ENCODE data around the gene TNRC6C. TPM values are rescaled to one million over a fixed set of nuclear protein-coding genes. Genes with fewer than 3 reads are reported as not detected.

Gene TNRC6C
- total RNA-seq, 2 donors from 2014 or later: 64.4 to 64.5 TPM

GRCh38 chr17:77941004-77941403 is 17.5 kb upstream of the TNRC6C start:
- ATAC-seq (no peak), DNase-seq (no peak)
- Mint-ChIP-seq H3K27ac (no peak overlapping the region), H3K36me3 (ENCODE audit: low read depth) (peaks cover 3% of the 10 kb centered on the region), H3K27me3 (peaks cover 21% of the 10 kb centered on the region), H3K4me1 (no peaks in the 10 kb centered on the region), H3K4me3 (no peak overlapping the region)
- no peaks in the 10 kb centered on the region for H3K9me3 ChIP-seq (ENCODE audit: control insufficient read depth, low read length, poor library complexity, severe bottlenecking)

GRCh38 chr17:77942112-77942988 is 16.2 kb upstream of the TNRC6C start:
- Mint-ChIP-seq H3K27ac (no peak overlapping the region), H3K27me3 (peaks cover 21% of the 10 kb centered on the region), H3K4me3 (no peak overlapping the region), H3K36me3 (ENCODE audit: low read depth) (peaks cover 3% of the 10 kb centered on the region), H3K4me1 (peaks cover 2% of the 10 kb centered on the region)
- DNase-seq: no peak
- no peak for ATAC-seq
- H3K9me3 ChIP-seq (ENCODE audit: control insufficient read depth, low read length, poor library complexity, severe bottlenecking): no peaks in the 10 kb centered on the region

GRCh38 chr17:77943971-77944370 is 14.5 kb upstream of the TNRC6C start:
- Mint-ChIP-seq H3K4me1 (peaks cover 2% of the 10 kb centered on the region), H3K4me3 (no peak overlapping the region), H3K27me3 (peaks cover 21% of the 10 kb centered on the region), H3K36me3 (ENCODE audit: low read depth) (peaks cover 3% of the 10 kb centered on the region), H3K27ac (no peak overlapping the region)
- H3K9me3 ChIP-seq (ENCODE audit: control insufficient read depth, low read length, poor library complexity, severe bottlenecking): no peaks in the 10 kb centered on the region
- ATAC-seq (no peak), DNase-seq (no peak)

- Mint-ChIP-seq H3K4me3 (peak overlapping the region; percentile 21), H3K27me3 (peaks cover 24% of the 10 kb centered on the region), H3K4me1 (peaks cover 2% of the 10 kb centered on the region), H3K36me3 (ENCODE audit: low read depth) (peaks cover 3% of the 10 kb centered on the region), H3K27ac (no peak overlapping the region)
- H3K9me3 ChIP-seq (ENCODE audit: control insufficient read depth, low read length, poor library complexity, severe bottlenecking): no peaks in the 10 kb centered on the region
- DNase-seq (no peak), ATAC-seq (no peak)
Observed at GRCh38 chr17:77944390-77945222, 13.9 kb upstream of the TNRC6C start.

GRCh38 chr17:77946900-77947645 is 11.4 kb upstream of the TNRC6C start:
- DNase-seq (no peak), ATAC-seq (no peak)
- no peak overlapping the region for H3K4me3 Mint-ChIP-seq
- H3K27ac Mint-ChIP-seq: no peak overlapping the region
- peaks cover 4% of the 10 kb centered on the region for H3K4me1 Mint-ChIP-seq
- H3K9me3 ChIP-seq (ENCODE audit: control insufficient read depth, low read length, poor library complexity, severe bottlenecking): no peaks in the 10 kb centered on the region
- H3K36me3 Mint-ChIP-seq (ENCODE audit: low read depth): no peaks in the 10 kb centered on the region
- H3K27me3 Mint-ChIP-seq: peaks cover 26% of the 10 kb centered on the region

- Mint-ChIP-seq H3K27ac (no peak overlapping the region), H3K4me3 (no peak overlapping the region), H3K27me3 (peaks cover 17% of the 10 kb centered on the region), H3K36me3 (ENCODE audit: low read depth) (no peaks in the 10 kb centered on the region), H3K4me1 (peaks cover 8% of the 10 kb centered on the region)
- no peak for ATAC-seq
- no peak for DNase-seq
- H3K9me3 ChIP-seq (ENCODE audit: control insufficient read depth, low read length, poor library complexity, severe bottlenecking): no peaks in the 10 kb centered on the region
Observed at GRCh38 chr17:77948690-77949114, 9.8 kb upstream of the TNRC6C start.

- DNase-seq (no peak), ATAC-seq (no peak)
- H3K9me3 ChIP-seq (ENCODE audit: control insufficient read depth, low read length, poor library complexity, severe bottlenecking): no peaks in the 10 kb centered on the region
- Mint-ChIP-seq H3K27me3 (peaks cover 16% of the 10 kb centered on the region), H3K36me3 (ENCODE audit: low read depth) (no peaks in the 10 kb centered on the region), H3K4me1 (peaks cover 8% of the 10 kb centered on the region), H3K27ac (no peak overlapping the region), H3K4me3 (no peak overlapping the region)
Observed at GRCh38 chr17:77951123-77951522, 7.4 kb upstream of the TNRC6C start.

- no peak overlapping the region for H3K4me3 Mint-ChIP-seq
- no peak overlapping the region for H3K27ac Mint-ChIP-seq
- H3K27me3 Mint-ChIP-seq: peaks cover 16% of the 10 kb centered on the region
- DNase-seq (no peak), ATAC-seq (no peak)
- no peaks in the 10 kb centered on the region for H3K36me3 Mint-ChIP-seq (ENCODE audit: low read depth)
- H3K9me3 ChIP-seq (ENCODE audit: control insufficient read depth, low read length, poor library complexity, severe bottlenecking): no peaks in the 10 kb centered on the region
- peaks cover 10% of the 10 kb centered on the region for H3K4me1 Mint-ChIP-seq
Observed at GRCh38 chr17:77952368-77952767, 6.1 kb upstream of the TNRC6C start.

GRCh38 chr17:77957235-77957856 is 1.2 kb upstream of the TNRC6C start:
- no peak for ATAC-seq
- peaks cover 32% of the 10 kb centered on the region for H3K4me1 Mint-ChIP-seq
- peak overlapping the region; percentile 99 for H3K4me3 Mint-ChIP-seq
- no peaks in the 10 kb centered on the region for H3K9me3 ChIP-seq (ENCODE audit: control insufficient read depth, low read length, poor library complexity, severe bottlenecking)
- no peak for DNase-seq
- no peaks in the 10 kb centered on the region for H3K27me3 Mint-ChIP-seq
- peaks cover 3% of the 10 kb centered on the region for H3K36me3 Mint-ChIP-seq (ENCODE audit: low read depth)
- peak overlapping the region; percentile 97 for H3K27ac Mint-ChIP-seq

- no peak overlapping the region for H3K27ac Mint-ChIP-seq
- DNase-seq (no peak), ATAC-seq (no peak)
- no peaks in the 10 kb centered on the region for H3K9me3 ChIP-seq (ENCODE audit: control insufficient read depth, low read length, poor library complexity, severe bottlenecking)
- peaks cover 3% of the 10 kb centered on the region for H3K36me3 Mint-ChIP-seq (ENCODE audit: low read depth)
- H3K4me1 Mint-ChIP-seq: peaks cover 41% of the 10 kb centered on the region
- H3K4me3 Mint-ChIP-seq: peak overlapping the region; percentile 99
- H3K27me3 Mint-ChIP-seq: no peaks in the 10 kb centered on the region
Observed at GRCh38 chr17:77958716-77959125, 218 bp downstream of the TNRC6C start.

- H3K9me3 ChIP-seq (ENCODE audit: control insufficient read depth, low read length, poor library complexity, severe bottlenecking): no peaks in the 10 kb centered on the region
- DNase-seq (peak; percentile 17 to 18 (median 17)), ATAC-seq (no peak)
- H3K4me1 Mint-ChIP-seq: peaks cover 45% of the 10 kb centered on the region
- H3K27me3 Mint-ChIP-seq: no peaks in the 10 kb centered on the region
- peak overlapping the region; percentile 87 for H3K27ac Mint-ChIP-seq
- peak overlapping the region; percentile 96 for H3K4me3 Mint-ChIP-seq
- peaks cover 3% of the 10 kb centered on the region for H3K36me3 Mint-ChIP-seq (ENCODE audit: low read depth)
Observed at GRCh38 chr17:77959126-77959925, 823 bp downstream of the TNRC6C start.

- H3K4me3 Mint-ChIP-seq: peak overlapping the region; percentile 96
- DNase-seq: no peak
- no peaks in the 10 kb centered on the region for H3K27me3 Mint-ChIP-seq
- H3K4me1 Mint-ChIP-seq: peaks cover 52% of the 10 kb centered on the region
- ATAC-seq: no peak
- no peaks in the 10 kb centered on the region for H3K9me3 ChIP-seq (ENCODE audit: control insufficient read depth, low read length, poor library complexity, severe bottlenecking)
- peak overlapping the region; percentile 87 for H3K27ac Mint-ChIP-seq
- H3K36me3 Mint-ChIP-seq (ENCODE audit: low read depth): peaks cover 3% of the 10 kb centered on the region
Observed at GRCh38 chr17:77959926-77960521, 1.5 kb downstream of the TNRC6C start.

All from T-helper 17 cell (primary cell).